ENCODE data around the gene CELF4.

Gene CELF4

DNA sequence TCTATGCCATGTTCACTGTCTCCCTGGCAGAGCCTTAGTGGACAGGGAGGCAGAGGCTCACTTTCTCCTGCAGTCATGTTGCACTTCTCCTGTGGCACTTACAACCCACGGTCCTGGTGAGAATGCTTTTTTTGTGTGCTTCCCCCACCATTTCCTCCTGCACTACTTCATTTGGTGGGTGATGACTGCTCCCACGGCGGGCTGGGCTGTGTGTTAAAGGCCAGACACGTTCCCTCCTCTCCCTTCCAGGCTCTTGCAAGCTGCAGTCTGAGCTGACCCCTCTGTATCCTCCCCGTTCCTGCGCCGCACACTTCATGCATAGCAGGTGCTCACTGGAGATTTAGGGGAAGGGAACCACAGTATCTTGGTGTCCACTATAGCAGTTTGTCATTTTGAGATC is 170.5 kb downstream of the CELF4 start:
- Histone ChIP-seq H3K9ac (ENCODE audit: low read length in 5 of 5) (no peak overlapping the region), H3K27ac (ENCODE audit: low read depth, low read length) (no peak overlapping the region), H3K9me3 (ENCODE audit: control insufficient read depth in 5 of 5, low read length in 5 of 5) (peaks cover 0 to 3% (median 2%) of the 10 kb centered on the region in 5 donors), H3K4me1 (ENCODE audit: control insufficient read depth in 5 of 5, insufficient read depth in 5 of 5, low read length in 5 of 5) (peaks cover 0 to 13% (median 6%) of the 10 kb centered on the region in 5 donors), H3K4me3 (ENCODE audit: low read depth in 1 of 5, low read length in 5 of 5) (no peak overlapping the region), H3K27me3 (ENCODE audit: control insufficient read depth in 5 of 5, insufficient read depth in 4 of 5, low read length in 5 of 5) (peaks cover 0 to 4% (median 2%) of the 10 kb centered on the region in 5 donors), H3K36me3 (ENCODE audit: control insufficient read depth in 5 of 5, insufficient read depth in 5 of 5, low read length in 5 of 5) (no peaks in the 10 kb centered on the region)

- Histone ChIP-seq H3K27me3 (ENCODE audit: control insufficient read depth in 5 of 5, insufficient read depth in 4 of 5, low read length in 5 of 5) (peaks cover 0 to 8% (median 2%) of the 10 kb centered on the region in 5 donors), H3K4me3 (ENCODE audit: low read depth in 1 of 5, low read length in 5 of 5) (peak overlapping the region in 4 of 5 donors; percentile 51 to 63 (median 56)), H3K27ac (ENCODE audit: low read depth, low read length) (no peak overlapping the region), H3K9me3 (ENCODE audit: control insufficient read depth in 5 of 5, low read length in 5 of 5) (peaks cover 0 to 8% (median 8%) of the 10 kb centered on the region in 5 donors), H3K36me3 (ENCODE audit: control insufficient read depth in 5 of 5, insufficient read depth in 5 of 5, low read length in 5 of 5) (no peaks in the 10 kb centered on the region), H3K9ac (ENCODE audit: low read length in 5 of 5) (no peak overlapping the region), H3K4me1 (ENCODE audit: control insufficient read depth in 5 of 5, insufficient read depth in 5 of 5, low read length in 5 of 5) (peaks cover 0 to 13% (median 6%) of the 10 kb centered on the region in 5 donors)
Observed at GRCh38 chr18:37394610-37394965, 171.0 kb downstream of the CELF4 start.

GRCh38 chr18:37393945-37394609 is 171.5 kb downstream of the CELF4 start:
- Histone ChIP-seq H3K27ac (ENCODE audit: low read depth, low read length) (no peak overlapping the region), H3K27me3 (ENCODE audit: control insufficient read depth in 5 of 5, insufficient read depth in 4 of 5, low read length in 5 of 5) (peaks cover 0 to 9% (median 2%) of the 10 kb centered on the region in 5 donors), H3K36me3 (ENCODE audit: control insufficient read depth in 5 of 5, insufficient read depth in 5 of 5, low read length in 5 of 5) (no peaks in the 10 kb centered on the region), H3K4me3 (ENCODE audit: low read depth in 1 of 5, low read length in 5 of 5) (peak overlapping the region in 4 of 5 donors; percentile 51 to 63 (median 56)), H3K9me3 (ENCODE audit: control insufficient read depth in 5 of 5, low read length in 5 of 5) (peaks cover 0 to 13% (median 12%) of the 10 kb centered on the region in 5 donors), H3K9ac (ENCODE audit: low read length in 5 of 5) (no peak overlapping the region), H3K4me1 (ENCODE audit: control insufficient read depth in 5 of 5, insufficient read depth in 5 of 5, low read length in 5 of 5) (peaks cover 0 to 13% (median 6%) of the 10 kb centered on the region in 5 donors)

- no peak overlapping the region for H3K9ac ChIP-seq (ENCODE audit: low read length in 5 of 5)
- H3K36me3 ChIP-seq (ENCODE audit: control insufficient read depth in 5 of 5, insufficient read depth in 5 of 5, low read length in 5 of 5): no peaks in the 10 kb centered on the region
- peak overlapping the region in 1 of 5 donors; percentile 56 for H3K4me3 ChIP-seq (ENCODE audit: low read depth in 1 of 5, low read length in 5 of 5)
- no peak overlapping the region for H3K27ac ChIP-seq (ENCODE audit: low read depth, low read length)
- H3K4me1 ChIP-seq (ENCODE audit: control insufficient read depth in 5 of 5, insufficient read depth in 5 of 5, low read length in 5 of 5): peaks cover 0 to 13% (median 6%) of the 10 kb centered on the region in 5 donors
- peaks cover 0 to 9% (median 3%) of the 10 kb centered on the region in 5 donors for H3K27me3 ChIP-seq (ENCODE audit: control insufficient read depth in 5 of 5, insufficient read depth in 4 of 5, low read length in 5 of 5)
- peaks cover 0 to 20% (median 15%) of the 10 kb centered on the region in 5 donors for H3K9me3 ChIP-seq (ENCODE audit: control insufficient read depth in 5 of 5, low read length in 5 of 5)
Observed at GRCh38 chr18:37393221-37393827, 172.3 kb downstream of the CELF4 start.

DNA sequence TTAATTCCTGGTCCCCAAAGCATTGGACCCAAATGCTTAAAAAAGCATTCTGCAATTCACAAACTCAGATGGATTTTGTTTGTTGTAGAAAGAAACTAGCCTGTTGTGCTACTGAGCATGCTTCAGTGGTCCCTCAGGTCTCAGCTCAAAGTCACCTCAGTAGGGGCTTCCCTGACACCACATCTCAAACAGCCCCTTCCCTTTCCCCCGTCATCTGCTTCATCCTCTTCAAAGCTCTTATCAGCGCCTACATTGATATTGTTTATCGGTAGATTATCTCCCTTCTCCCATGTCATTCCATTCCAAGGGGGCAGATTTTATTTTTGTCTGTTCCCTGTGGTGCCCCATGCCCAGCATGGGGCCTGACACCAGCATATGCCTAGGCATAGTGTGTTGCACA is 172.9 kb downstream of the CELF4 start:
- Histone ChIP-seq H3K9me3 (ENCODE audit: control insufficient read depth in 5 of 5, low read length in 5 of 5) (peaks cover 0 to 20% (median 18%) of the 10 kb centered on the region in 5 donors), H3K9ac (ENCODE audit: low read length in 5 of 5) (no peak overlapping the region), H3K36me3 (ENCODE audit: control insufficient read depth in 5 of 5, insufficient read depth in 5 of 5, low read length in 5 of 5) (no peaks in the 10 kb centered on the region), H3K4me3 (ENCODE audit: low read depth in 1 of 5, low read length in 5 of 5) (no peak overlapping the region), H3K4me1 (ENCODE audit: control insufficient read depth in 5 of 5, insufficient read depth in 5 of 5, low read length in 5 of 5) (peaks cover 0 to 13% (median 6%) of the 10 kb centered on the region in 5 donors), H3K27me3 (ENCODE audit: control insufficient read depth in 5 of 5, insufficient read depth in 4 of 5, low read length in 5 of 5) (peaks cover 0 to 9% (median 3%) of the 10 kb centered on the region in 5 donors), H3K27ac (ENCODE audit: low read depth, low read length) (no peak overlapping the region)

DNA sequence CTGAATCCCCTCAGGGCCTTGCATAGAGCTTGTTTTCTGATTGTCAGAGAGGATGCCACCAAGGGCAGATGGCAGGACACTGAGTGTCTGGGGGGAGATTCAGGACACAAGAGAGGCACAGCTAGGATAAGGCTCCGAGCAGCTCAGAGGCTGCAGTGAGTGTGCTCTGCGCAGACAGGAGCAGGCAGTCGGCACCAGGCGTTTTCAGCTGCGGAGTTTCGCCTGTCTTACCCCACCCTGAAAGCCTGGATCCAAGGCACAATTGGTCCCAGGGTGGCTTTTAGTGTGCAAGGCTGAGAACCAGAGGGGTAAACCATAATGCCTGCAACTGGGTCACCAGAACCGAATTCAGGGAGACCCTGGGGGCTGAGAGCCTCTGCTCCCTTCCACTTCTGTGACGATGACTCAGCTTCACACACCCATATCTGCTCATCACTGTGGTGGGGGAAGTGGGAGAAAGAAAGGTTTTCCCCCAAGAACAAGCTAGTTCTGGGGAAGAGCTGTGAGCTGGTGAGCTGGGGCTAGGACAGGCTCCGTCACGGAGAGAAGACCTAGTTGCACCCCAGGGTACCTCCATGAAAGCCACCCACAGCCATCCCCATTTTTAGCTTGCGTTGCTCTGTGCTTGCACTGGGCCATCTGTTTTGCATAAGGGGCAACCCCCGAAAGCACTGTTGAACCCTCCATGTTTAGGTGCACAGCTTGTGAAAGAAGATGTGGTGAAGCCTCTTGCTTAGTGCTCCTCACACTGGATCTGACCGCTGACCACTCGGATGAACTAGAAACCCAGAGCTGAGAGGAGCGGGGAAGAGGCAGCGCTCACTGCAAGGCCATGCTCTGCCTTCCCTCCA is 173.7 kb downstream of the CELF4 start:
- Histone ChIP-seq H3K9ac (ENCODE audit: low read length in 5 of 5) (no peak overlapping the region), H3K4me3 (ENCODE audit: low read depth in 1 of 5, low read length in 5 of 5) (no peak overlapping the region), H3K27me3 (ENCODE audit: control insufficient read depth in 5 of 5, insufficient read depth in 4 of 5, low read length in 5 of 5) (peaks cover 0 to 9% (median 3%) of the 10 kb centered on the region in 5 donors), H3K36me3 (ENCODE audit: control insufficient read depth in 5 of 5, insufficient read depth in 5 of 5, low read length in 5 of 5) (no peaks in the 10 kb centered on the region), H3K27ac (ENCODE audit: low read depth, low read length) (no peak overlapping the region), H3K4me1 (ENCODE audit: control insufficient read depth in 5 of 5, insufficient read depth in 5 of 5, low read length in 5 of 5) (peaks cover 0 to 13% (median 6%) of the 10 kb centered on the region in 5 donors), H3K9me3 (ENCODE audit: control insufficient read depth in 5 of 5, low read length in 5 of 5) (peaks cover 0 to 20% (median 18%) of the 10 kb centered on the region in 5 donors)

DNA sequence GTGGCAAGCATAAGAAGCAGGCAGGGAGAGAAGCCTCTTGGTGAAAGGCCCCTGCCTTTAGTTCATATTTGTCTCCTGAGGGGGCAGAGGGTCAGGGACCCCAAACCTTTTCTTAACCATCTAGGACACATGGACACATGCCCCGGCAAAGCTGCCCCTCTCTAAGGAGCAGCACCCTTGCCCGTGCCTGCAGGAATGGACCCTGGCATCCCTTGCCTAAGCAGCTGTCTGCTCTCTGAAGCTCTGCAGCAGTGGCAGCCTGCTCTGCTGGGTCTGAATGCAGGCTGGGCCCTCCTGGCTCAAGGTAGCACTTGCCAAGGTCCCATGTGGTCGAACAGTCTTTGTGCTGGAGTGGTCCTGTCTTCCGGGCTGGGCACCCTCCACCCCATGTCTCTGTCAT is 174.4 kb downstream of the CELF4 start:
- Histone ChIP-seq H3K4me1 (ENCODE audit: control insufficient read depth in 5 of 5, insufficient read depth in 5 of 5, low read length in 5 of 5) (peaks cover 0 to 13% (median 6%) of the 10 kb centered on the region in 5 donors), H3K4me3 (ENCODE audit: low read depth in 1 of 5, low read length in 5 of 5) (no peak overlapping the region), H3K27ac (ENCODE audit: low read depth, low read length) (no peak overlapping the region), H3K36me3 (ENCODE audit: control insufficient read depth in 5 of 5, insufficient read depth in 5 of 5, low read length in 5 of 5) (no peaks in the 10 kb centered on the region), H3K9ac (ENCODE audit: low read length in 5 of 5) (no peak overlapping the region), H3K9me3 (ENCODE audit: control insufficient read depth in 5 of 5, low read length in 5 of 5) (peaks cover 0 to 20% (median 18%) of the 10 kb centered on the region in 5 donors), H3K27me3 (ENCODE audit: control insufficient read depth in 5 of 5, insufficient read depth in 4 of 5, low read length in 5 of 5) (peaks cover 0 to 9% (median 3%) of the 10 kb centered on the region in 5 donors)

DNA sequence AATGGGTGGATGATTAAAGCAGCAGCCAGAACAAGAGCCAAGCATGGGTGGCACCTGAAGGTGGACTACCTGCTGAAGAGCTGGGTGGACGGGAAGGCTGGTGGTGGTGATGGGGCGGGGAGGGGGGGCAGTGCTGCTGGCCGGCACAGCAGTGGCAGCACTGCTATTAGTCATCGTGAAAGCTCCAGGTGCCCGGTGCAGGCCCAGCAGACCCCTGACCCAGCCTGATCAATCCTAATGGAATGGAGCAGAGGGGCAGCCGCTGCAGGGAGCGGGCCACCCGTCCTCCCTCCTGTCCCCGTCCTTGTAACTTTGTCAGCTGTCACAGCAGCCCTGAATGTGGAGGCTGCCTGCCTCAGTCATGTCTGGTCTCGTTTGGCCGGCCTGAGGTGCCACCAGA is 174.9 kb downstream of the CELF4 start:
- Histone ChIP-seq H3K4me1 (ENCODE audit: control insufficient read depth in 5 of 5, insufficient read depth in 5 of 5, low read length in 5 of 5) (peaks cover 0 to 13% (median 6%) of the 10 kb centered on the region in 5 donors), H3K4me3 (ENCODE audit: low read depth in 1 of 5, low read length in 5 of 5) (no peak overlapping the region), H3K27ac (ENCODE audit: low read depth, low read length) (no peak overlapping the region), H3K9ac (ENCODE audit: low read length in 5 of 5) (no peak overlapping the region), H3K9me3 (ENCODE audit: control insufficient read depth in 5 of 5, low read length in 5 of 5) (peaks cover 0 to 20% (median 18%) of the 10 kb centered on the region in 5 donors), H3K27me3 (ENCODE audit: control insufficient read depth in 5 of 5, insufficient read depth in 4 of 5, low read length in 5 of 5) (peaks cover 0 to 9% (median 3%) of the 10 kb centered on the region in 5 donors), H3K36me3 (ENCODE audit: control insufficient read depth in 5 of 5, insufficient read depth in 5 of 5, low read length in 5 of 5) (no peaks in the 10 kb centered on the region)

GRCh38 chr18:37389684-37390368 is 175.8 kb downstream of the CELF4 start:
- no peak overlapping the region for H3K9ac ChIP-seq (ENCODE audit: low read length in 5 of 5)
- peak overlapping the region in 1 of 5 donors; percentile 19 for H3K4me3 ChIP-seq (ENCODE audit: low read depth in 1 of 5, low read length in 5 of 5)
- H3K27me3 ChIP-seq (ENCODE audit: control insufficient read depth in 5 of 5, insufficient read depth in 4 of 5, low read length in 5 of 5): peaks cover 0 to 9% (median 5%) of the 10 kb centered on the region in 5 donors
- H3K27ac ChIP-seq (ENCODE audit: low read depth, low read length): no peak overlapping the region
- peaks cover 0 to 13% (median 6%) of the 10 kb centered on the region in 5 donors for H3K4me1 ChIP-seq (ENCODE audit: control insufficient read depth in 5 of 5, insufficient read depth in 5 of 5, low read length in 5 of 5)
- no peaks in the 10 kb centered on the region for H3K36me3 ChIP-seq (ENCODE audit: control insufficient read depth in 5 of 5, insufficient read depth in 5 of 5, low read length in 5 of 5)
- H3K9me3 ChIP-seq (ENCODE audit: control insufficient read depth in 5 of 5, low read length in 5 of 5): peaks cover 0 to 20% (median 18%) of the 10 kb centered on the region in 5 donors

All from subcutaneous abdominal adipose tissue (tissue), 5 donors.